Thoracic aorta (tissue), 2 donors: ENCODE measurements around the gene PIK3CA. TPM values are rescaled to one million over a fixed set of nuclear protein-coding genes. Genes with fewer than 3 reads are reported as not detected.
A peak's percentile ranks its signal among the peaks of the same experiment; 100 is the strongest.
"Not testable (repeated sequence)": the region's sequence is repeated elsewhere in the genome, so short reads cannot be mapped to it uniquely, and the experiment has no call there.

ENCODE experiments used
- ATAC-seq: fragments of 150-250 bp; one replicate; pipeline ENCODE4 v1.8.0; 2017; ENCODE audit warnings: low read depth; ENCODE audit not compliant: insufficient number of reproducible peaks, low FRiP score
- DNase-seq: peaks from one replicate; pipeline ENCODE4 v3.0.0-alpha.2; 2020; ENCODE audit warnings: low spot score
- H3K27ac ChIP-seq, 2 donors: fragments of 200-600 bp; sonication (generic); 1 replicate in 1 of 2; 2 replicates in 1 of 2; pipeline ENCODE4 v1.5.1; 2016; ENCODE audit warnings: mild to moderate bottlenecking in 2 of 2, moderate library complexity in 2 of 2
- H3K27me3 ChIP-seq: fragments of 200-600 bp; sonication (generic); replicated peaks from 2 replicates; pipeline ENCODE4 v1.6.0; 2016; ENCODE audit warnings: mild to moderate bottlenecking; ENCODE audit not compliant: insufficient read depth
- H3K36me3 ChIP-seq: fragments of 200-600 bp; sonication (generic); one replicate; pipeline ENCODE4 v1.5.1; 2016
- H3K4me1 ChIP-seq, 2 donors: fragments of 200-600 bp; sonication (generic); 1 replicate in 1 of 2; 2 replicates in 1 of 2; pipeline versions ENCODE4 v1.5.1 to v1.6.0; 2016; ENCODE audit warnings: low read depth in 2 of 2, mild to moderate bottlenecking in 1 of 2; ENCODE audit not compliant: control insufficient read depth in 1 of 2
- H3K4me3 ChIP-seq: fragments of 200-600 bp; sonication (generic); 2 replicates; pipeline ENCODE4 v1.5.1; 2016; ENCODE audit warnings: mild to moderate bottlenecking
- H3K9me3 ChIP-seq: fragments of 200-600 bp; sonication (generic); 2 replicates; pipeline ENCODE4 v1.5.1; 2016
- total RNA-seq, 2 donors: library from RNA; depleted of rRNA; stranded (reverse); fragments of >200 nt; gene quantifications; one replicate each; pipeline versions ENCODE4 v1.1.0 to v1.2.3, GENCODE V29; 2016
- TF ChIP-seq, protein P1 (sequence below): fragments of 200-600 bp; sonication (generic); IDR thresholded peaks from one replicate; pipeline ENCODE4 v1.5.1; 2019; ENCODE audit warnings: antibody characterized with exemption

PIK3CA gene
- total RNA-seq, 2 donors from 2014 or later = 33.9 to 39.5 TPM

DNA sequence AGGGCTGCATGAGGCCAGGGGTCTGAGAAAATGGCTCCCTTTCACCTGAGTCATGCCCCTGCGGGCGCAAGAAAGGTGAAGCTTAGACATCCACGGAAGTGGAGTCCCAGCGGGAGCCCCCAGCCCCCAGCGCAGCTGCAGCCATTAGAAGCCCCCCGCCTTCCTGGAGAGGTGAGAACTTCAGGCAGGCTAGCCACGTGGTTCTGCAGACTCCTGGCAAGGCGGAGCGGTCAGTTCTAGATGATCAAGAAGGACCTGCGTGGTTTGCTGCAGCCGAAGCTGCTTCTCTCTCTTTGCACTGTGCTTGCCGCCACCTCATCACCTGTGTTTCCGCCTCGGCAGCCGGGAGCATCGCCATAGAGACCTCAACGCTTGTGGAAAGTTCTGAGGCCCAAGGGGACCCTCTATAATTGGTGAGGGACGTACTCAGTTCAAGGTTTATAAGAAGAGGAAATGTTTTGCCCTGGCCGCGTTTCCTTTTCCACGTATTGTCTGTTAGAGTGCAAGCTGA lies 118.6 kb downstream of the PIK3CA start:
- no peak overlapping the region for H3K4me3 ChIP-seq

DNA sequence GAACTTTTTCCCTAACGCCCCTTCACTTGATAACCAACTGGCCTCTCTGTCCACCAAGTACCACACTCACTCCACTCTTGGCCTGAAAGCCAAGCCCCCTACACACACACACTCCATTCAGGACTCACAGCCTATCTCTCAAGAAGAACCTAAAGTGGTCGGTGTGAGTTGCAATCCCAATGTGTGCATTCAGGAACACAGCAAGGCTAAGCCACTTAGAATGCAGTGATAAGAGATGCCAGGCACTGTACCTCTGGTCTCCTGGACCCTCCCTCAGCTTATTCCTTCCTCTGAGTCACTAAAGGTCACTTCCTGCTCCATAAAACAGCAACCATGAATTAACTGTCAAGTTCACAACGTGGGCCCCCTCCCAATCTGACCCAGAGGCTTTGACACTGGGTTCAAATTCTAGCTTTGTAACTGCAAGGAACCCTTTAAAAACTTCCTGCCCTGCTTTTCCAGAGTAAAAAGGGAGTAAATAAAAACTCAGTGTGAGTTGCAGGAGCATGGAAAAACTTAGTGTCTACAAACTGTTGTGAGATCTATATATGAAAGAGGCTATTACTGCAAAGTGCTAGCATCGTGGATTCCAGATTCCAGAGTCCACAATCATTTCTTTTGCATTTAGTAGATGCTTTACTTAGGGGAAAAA lies 120.4 kb downstream of the PIK3CA start:
- no peak for DNase-seq
- H3K27me3 ChIP-seq = no peaks in the 10 kb centered on the region
- H3K4me1 ChIP-seq = no peaks in the 10 kb centered on the region
- TF ChIP-seq, protein P1, sequence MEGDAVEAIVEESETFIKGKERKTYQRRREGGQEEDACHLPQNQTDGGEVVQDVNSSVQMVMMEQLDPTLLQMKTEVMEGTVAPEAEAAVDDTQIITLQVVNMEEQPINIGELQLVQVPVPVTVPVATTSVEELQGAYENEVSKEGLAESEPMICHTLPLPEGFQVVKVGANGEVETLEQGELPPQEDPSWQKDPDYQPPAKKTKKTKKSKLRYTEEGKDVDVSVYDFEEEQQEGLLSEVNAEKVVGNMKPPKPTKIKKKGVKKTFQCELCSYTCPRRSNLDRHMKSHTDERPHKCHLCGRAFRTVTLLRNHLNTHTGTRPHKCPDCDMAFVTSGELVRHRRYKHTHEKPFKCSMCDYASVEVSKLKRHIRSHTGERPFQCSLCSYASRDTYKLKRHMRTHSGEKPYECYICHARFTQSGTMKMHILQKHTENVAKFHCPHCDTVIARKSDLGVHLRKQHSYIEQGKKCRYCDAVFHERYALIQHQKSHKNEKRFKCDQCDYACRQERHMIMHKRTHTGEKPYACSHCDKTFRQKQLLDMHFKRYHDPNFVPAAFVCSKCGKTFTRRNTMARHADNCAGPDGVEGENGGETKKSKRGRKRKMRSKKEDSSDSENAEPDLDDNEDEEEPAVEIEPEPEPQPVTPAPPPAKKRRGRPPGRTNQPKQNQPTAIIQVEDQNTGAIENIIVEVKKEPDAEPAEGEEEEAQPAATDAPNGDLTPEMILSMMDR = no peak
- no peak overlapping the region for H3K27ac ChIP-seq
- H3K36me3 ChIP-seq = no peaks in the 10 kb centered on the region
- no peak for ATAC-seq
- H3K9me3 ChIP-seq = no peaks in the 10 kb centered on the region
- no peak overlapping the region for H3K4me3 ChIP-seq

More for the DNA sequence above, 118.6 kb downstream of the PIK3CA start:
- DNase-seq = no peak
- H3K27ac ChIP-seq = no peak overlapping the region
- H3K4me1 ChIP-seq = no peaks in the 10 kb centered on the region
- ATAC-seq = no peak
- TF ChIP-seq, protein P1 = no peak
- H3K36me3 ChIP-seq = no peaks in the 10 kb centered on the region
- no peaks in the 10 kb centered on the region for H3K27me3 ChIP-seq
- H3K9me3 ChIP-seq = no peaks in the 10 kb centered on the region

DNA sequence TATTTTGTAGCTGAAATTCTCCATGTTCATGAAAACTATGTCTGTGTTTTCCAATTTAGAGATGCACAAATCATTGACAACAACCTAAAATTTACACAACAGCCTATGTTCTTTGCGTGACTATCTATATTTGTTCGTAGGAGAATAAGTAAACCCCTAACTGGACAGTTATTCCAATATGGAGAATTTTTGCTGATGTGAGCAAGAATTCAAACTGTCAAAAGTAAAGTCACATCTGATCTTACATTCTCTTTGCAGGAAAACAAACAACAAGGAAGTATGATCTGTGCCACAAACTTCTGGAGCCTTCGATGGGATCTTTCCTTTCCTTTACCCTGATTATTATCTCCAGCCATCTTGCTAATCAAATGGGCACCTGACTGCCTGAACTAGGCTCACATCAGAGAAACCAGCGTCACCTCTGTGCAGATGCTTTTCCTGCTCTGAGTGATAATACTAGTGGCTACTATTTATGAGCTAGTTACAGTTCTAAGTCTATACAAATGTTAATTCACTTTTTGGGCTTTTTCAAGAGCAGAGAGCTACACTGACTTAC lies 121.1 kb downstream of the PIK3CA start:
- ATAC-seq (no peak), DNase-seq (no peak)
- Histone ChIP-seq H3K27me3 (no peaks in the 10 kb centered on the region), H3K4me1 (no peaks in the 10 kb centered on the region), H3K27ac (no peak overlapping the region), H3K4me3 (no peak overlapping the region), H3K9me3 (no peaks in the 10 kb centered on the region), H3K36me3 (no peaks in the 10 kb centered on the region)
- TF ChIP-seq, protein P1 = no peak

DNA sequence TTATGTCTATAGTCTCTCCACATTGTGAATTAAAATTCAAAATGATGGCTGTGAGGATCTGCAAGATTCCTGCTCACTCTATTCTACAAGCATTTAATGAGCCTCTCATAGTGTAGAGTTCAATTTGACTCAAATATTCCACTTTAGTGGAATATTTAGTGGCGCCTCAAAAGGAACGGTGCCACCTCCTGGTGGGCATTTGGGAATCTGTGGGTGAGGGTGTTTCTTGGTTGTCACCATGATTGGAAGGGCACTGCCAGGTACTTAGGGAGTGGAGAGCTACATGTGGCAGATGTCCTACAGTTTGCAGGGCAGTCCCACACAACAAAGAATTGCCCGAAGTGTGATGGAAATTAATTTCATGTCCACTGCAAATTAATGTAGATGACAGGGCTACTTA lies 124.2 kb downstream of the PIK3CA start:
- H3K9me3 ChIP-seq = no peaks in the 10 kb centered on the region
- H3K4me3 ChIP-seq = no peak overlapping the region
- H3K27ac ChIP-seq = no peak overlapping the region
- H3K36me3 ChIP-seq = no peaks in the 10 kb centered on the region
- TF ChIP-seq, protein P1 = peak; percentile 13
- H3K27me3 ChIP-seq = no peaks in the 10 kb centered on the region
- no peaks in the 10 kb centered on the region for H3K4me1 ChIP-seq
- ATAC-seq (no peak), DNase-seq (no peak)

DNA sequence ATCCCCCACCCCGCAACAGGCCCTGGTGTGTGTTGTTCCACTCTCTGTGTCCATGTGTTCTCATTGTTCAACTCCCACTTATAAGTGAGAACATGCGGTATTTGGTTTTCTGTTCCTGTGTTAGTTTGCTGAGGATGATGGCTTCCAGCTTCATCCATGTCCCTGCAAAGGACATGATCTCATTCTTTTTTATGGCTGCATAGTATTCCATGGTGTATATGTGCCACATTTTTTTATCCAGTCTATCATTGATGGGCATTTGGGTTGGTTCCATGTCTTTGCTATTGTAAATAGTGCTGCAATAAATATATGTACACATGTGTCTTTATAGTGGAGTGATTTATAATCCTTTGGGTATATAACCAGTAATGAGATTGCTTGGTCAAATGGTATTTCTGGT lies 126.3 kb downstream of the PIK3CA start:
- DNase-seq, H3K36me3 ChIP-seq, H3K4me3 ChIP-seq, ATAC-seq, H3K4me1 ChIP-seq, H3K27ac ChIP-seq, H3K9me3 ChIP-seq, H3K27me3 ChIP-seq: not testable (repeated sequence)
